ENCODE data around the gene MYH10. TPM values are rescaled to one million over a fixed set of nuclear protein-coding genes. Genes with fewer than 3 reads are reported as not detected.

MYH10 gene
- total RNA-seq, 1 donor from 2014 or later, result 118 TPM

GRCh38 chr17:8426094-8426720 is 204.3 kb downstream of the MYH10 start:
- DNase-seq (ENCODE audit: low spot score in 2 of 2) (no peak), FAIRE-seq (no peak)

Small RNAs within 50 kb of the gene (small RNA-seq; reads per million reads assigned to genes)
- not detected for gene RNU7-43P

Other genes starting within 250 kb of the MYH10 start
- gene RPL26, start 247.5 kb downstream of the MYH10 start, total RNA-seq, result 4,449 TPM
- not detected for gene RNF222, start 232.9 kb downstream of the MYH10 start, total RNA-seq
- 41.2 TPM for gene NDEL1, start 194.8 kb downstream of the MYH10 start, total RNA-seq
- 0.41 TPM for gene CCDC42, start 114.1 kb upstream of the MYH10 start, total RNA-seq
- not detected for gene SPDYE4, start 127.8 kb upstream of the MYH10 start, total RNA-seq
- not detected for gene MFSD6L, start 168.6 kb upstream of the MYH10 start, total RNA-seq
- under 0.01 TPM for gene PIK3R6, start 236.9 kb upstream of the MYH10 start, total RNA-seq

Measured in frontal cortex (tissue), 4 donors.